GM18907 (cell line): ENCODE measurements around the gene KIAA1671.
A peak's percentile ranks its signal among the peaks of the same experiment; 100 is the strongest.

Experiments
- ATAC-seq: cut with Tn5 transposase; IDR thresholded peaks from one replicate; pipeline ENCODE4 v1.9.1; 2021; ENCODE audit warnings: mild to moderate bottlenecking, moderate library complexity; ENCODE audit not compliant: unreplicated experiment

Gene KIAA1671

DNA sequence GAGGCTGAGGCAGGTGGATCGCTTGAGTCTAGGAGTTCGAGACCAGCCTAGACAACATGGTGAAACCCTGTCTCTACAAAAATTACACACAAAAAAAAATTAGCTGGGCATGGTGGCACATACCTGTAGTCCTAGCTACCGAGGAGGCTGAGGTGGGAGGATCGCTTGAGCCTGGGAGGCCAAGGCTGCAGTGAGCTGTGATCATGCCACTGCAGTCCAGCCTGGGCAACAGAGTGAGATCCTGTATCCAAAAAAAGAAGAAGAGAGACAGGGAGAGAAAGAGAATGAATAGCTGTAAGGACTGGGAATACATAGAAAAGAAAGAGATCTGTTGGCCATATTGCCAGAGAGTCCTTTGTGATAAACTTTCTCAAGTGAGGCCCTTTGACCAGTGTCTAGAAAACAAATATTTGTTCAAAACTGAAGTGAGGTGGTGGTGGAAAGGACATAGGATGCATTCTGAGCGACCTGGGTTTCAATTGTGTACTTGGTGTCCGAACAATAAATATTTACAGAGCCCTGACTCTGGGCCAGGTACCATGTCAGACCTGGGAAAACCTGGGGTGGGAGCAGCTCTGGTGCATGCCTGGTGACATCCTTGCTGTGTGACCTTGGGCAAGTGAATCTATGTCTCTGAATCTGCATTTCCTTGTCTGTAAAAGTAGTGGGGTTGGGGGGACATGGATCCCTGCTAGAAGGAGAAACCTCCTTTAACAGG lies 157.5 kb downstream of the KIAA1671 start:
- no peak for ATAC-seq

- ATAC-seq = no peak
Observed at GRCh38 chr22:25110596-25110845, 158.0 kb downstream of the KIAA1671 start.

DNA sequence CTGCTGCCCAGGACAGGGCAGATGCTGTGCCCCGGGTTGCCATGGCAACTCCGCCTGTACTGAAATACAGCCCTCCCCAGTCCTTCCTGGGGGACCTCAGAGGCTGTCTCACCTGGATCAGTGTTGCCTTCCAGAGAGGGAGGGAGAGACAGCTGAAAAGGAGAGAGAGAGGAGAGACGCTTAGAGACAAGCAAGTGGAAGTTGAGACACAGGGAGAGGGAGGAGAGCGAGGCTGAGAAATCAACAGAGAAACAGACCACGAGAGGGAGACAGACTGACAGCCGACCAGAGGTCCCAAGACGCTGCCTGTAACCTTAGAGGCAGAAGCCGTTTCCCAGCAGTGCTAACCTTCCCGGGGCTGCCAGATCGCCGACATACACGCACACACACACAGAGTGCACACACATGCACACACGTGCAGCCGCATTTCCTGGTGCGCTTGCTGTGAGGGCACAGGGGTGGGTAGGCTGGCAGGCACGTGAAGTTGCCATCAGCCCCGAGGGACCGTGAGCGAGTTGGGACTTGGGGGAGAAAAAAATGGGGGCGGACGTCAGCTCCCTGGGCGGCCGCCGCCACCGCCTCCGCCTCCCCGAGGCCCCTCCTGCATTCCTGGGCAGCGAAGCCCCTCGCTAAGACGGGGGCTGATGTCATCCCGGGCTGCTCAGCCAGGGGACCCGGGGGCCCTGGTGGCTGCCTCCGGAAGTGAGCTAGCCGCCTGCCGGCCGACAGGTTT lies 158.5 kb downstream of the KIAA1671 start:
- ATAC-seq = peak; percentile 74

- ATAC-seq = peak; percentile 9
Observed at GRCh38 chr22:25111579-25112517, 159.3 kb downstream of the KIAA1671 start.

DNA sequence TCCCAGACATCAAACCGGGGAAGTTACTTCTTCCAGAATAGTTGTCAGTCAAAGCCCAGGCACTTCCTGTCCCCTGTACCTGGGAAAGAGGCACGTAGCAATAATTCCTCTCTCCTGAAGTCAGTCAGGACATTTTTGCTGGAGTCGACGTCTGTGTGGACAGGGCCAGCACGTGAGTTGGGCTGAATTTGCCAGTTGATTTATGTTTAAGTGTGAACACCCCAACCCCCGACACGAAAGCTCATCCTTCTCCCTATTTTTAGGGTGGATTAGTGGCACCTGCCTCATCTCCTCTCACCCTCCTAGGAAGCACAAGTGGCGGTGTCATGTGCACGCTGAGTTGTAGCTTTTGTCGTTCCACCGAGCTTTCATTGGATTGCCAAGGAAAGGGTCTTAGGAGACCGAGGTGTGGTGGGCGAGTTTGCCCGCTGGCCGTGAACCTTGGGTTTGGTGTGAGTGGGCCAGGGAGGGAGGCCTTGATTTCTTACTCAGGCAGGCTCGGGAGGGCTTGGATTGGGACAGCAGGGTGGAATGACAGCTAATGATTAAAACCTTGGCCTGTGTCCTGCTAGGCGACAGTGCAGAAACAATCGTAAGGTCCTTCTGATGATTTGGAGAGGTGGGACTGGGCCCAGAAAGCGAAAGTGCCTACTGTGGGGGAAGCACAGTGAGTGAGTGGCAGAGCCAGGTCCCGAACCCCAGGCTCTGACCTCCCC lies 160.2 kb downstream of the KIAA1671 start:
- ATAC-seq = no peak

DNA sequence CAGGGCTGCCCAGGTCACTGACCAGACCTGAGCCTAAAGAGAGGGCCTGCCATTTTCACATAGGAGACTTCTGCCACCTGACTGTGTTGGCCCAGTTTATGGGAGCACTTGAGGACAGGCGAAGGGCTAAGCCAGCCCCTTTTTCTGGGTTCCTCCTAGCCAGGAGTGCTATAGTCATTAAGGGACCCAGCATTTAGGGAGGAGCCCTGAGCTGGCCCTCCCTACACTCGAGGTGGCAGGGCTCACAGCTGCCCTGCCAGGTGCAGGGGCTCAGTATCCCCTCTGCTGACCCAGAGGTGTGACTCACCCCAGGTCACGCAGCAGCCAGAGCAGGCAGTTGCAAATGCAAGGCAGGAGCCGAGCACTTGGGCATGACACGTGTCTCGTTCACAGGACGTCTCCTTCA lies 160.8 kb downstream of the KIAA1671 start:
- no peak for ATAC-seq

- no peak for ATAC-seq
Observed at GRCh38 chr22:25114369-25115362, 162.2 kb downstream of the KIAA1671 start.

DNA sequence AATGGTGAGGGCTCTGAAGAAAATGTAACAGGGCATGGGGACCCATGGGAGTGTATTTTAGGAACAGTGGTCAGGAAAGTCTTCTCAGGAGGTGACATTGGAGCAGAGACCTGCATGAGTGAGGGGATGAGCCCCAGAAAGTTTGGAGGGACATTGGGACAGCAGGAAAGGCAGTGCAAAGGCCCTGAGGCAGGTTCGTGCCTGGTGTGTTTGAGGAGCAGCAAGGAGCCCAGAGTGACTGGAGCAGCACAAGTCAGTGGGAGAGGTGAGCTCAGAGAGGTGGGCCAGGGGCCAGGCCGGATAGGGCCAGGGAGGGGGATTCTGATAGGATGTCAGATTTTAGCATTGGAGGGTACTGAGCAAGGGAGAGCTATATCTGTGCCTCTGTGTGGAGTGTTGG lies 167.1 kb downstream of the KIAA1671 start:
- no peak for ATAC-seq

- ATAC-seq = no peak
Observed at GRCh38 chr22:25120093-25120561, 167.6 kb downstream of the KIAA1671 start.

GRCh38 chr22:25120761-25121212 lies 168.3 kb downstream of the KIAA1671 start:
- ATAC-seq = no peak

DNA sequence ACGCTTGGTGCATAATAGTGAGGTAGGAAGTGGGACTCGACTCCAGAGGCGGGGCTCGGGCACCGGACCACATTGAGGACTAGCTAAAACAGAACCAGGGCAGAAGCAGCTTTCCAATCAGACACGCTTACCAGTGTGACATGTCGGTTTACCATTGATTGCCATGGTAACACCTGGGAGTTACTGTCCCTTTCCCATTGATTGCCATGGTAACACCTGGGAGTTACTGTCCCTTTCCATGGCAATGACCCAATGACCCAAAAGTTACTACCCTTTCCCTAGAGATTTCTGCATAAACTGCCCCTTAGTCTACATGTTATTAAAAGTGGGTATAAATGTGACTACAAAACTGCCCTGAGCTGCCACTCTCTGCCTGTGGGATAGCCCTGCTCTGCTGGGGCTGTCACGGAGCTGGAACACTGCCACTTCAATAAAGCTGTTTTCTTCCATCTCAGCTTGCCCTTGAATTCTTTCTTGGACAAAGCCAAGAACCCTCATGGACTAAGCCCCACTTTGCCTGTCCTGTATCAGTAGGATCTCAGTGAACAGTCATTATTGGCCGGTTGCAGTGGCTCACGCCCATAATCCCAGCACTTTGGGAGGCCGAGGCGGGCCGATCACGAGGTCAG lies 169.7 kb downstream of the KIAA1671 start:
- ATAC-seq = no peak

DNA sequence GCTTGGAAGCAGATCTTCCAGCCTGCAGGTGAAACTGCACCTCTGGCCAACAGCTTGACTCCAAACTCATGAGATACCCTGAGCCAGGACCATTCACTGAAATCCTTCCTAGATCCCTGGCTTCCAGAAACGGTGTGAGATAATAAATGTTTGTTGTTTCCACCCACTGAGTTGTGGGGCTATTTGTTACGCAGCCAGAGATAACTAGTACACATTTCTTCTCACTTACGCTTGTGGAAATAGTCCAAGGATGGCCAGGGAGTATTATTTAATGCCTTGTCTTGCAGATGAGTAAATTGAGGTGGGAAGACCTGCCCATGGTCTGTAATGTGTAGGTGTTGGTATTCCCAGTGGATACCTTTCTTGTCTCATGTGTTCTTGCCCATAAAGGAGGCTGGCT lies 171.2 kb downstream of the KIAA1671 start:
- ATAC-seq = no peak

DNA sequence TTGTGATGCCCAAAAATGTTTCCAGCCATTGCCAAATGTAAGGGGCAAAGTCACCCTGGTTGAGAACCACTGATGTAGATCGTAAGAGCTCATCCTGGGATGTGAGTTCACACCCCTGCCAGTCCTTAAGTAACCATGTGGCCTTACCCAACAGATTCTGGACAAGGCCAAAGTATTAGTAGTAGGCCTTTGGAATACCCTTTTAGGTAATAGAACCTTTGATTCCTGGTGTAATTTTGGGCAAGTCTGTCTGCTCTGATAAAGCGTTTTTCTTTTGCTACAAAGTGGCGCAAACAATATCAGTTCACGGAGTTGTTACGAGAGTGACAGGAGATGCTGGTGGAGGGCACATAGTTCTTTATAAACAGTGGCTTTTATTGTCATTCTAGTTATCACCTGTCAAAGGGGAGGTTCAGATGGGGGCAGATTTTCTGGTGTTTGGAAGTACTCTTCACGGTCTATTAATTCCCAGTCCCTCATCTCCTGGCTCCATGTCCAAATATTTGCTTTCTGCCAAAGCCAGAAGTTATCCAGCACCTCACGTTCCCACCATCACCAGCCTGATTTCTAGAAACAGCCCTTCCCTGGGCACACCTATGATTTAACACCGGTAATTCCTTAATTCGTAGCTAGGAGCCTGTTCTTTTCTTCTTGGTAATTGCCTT lies 173.3 kb downstream of the KIAA1671 start:
- no peak for ATAC-seq

GRCh38 chr22:25126510-25126909 lies 174.0 kb downstream of the KIAA1671 start:
- ATAC-seq = no peak

DNA sequence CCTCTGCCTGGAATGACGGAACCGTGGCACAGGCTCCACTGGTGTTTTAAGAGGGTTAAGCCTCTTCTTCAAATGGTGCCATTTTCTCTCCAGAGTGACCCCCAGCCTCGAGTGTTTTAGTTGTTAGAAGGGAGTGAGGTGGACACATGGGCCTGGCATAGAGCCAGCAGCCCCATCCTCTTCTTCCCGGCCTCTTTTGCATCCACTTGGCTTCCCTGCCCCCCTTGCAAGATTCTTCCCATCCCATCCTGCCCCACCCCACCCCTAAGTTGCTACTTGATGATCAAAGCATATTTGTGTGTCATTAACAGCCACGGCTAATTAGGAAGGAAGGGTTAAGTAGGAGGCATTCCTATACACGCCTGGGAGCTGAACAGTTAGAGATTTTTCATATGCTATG lies 174.8 kb downstream of the KIAA1671 start:
- ATAC-seq = no peak

DNA sequence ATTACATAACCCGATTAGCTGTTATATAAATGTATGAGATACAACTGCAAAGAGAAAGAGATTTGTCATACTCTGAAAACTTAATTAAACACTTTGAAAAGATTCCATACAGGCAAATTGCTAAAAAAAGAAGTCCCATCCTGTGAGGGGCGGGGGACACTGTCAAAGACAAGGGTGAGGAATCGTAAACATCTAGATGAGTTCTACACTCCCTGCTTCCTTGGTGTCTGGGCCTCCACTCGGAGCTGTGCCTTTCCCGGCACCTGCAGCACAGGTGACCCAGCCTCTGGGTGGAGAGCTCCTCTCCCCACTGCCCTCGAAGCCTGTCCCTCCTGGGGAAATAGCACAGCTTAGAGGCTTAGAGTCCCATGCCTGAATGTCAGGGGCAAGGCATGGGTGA lies 177.9 kb downstream of the KIAA1671 start:
- no peak for ATAC-seq

DNA sequence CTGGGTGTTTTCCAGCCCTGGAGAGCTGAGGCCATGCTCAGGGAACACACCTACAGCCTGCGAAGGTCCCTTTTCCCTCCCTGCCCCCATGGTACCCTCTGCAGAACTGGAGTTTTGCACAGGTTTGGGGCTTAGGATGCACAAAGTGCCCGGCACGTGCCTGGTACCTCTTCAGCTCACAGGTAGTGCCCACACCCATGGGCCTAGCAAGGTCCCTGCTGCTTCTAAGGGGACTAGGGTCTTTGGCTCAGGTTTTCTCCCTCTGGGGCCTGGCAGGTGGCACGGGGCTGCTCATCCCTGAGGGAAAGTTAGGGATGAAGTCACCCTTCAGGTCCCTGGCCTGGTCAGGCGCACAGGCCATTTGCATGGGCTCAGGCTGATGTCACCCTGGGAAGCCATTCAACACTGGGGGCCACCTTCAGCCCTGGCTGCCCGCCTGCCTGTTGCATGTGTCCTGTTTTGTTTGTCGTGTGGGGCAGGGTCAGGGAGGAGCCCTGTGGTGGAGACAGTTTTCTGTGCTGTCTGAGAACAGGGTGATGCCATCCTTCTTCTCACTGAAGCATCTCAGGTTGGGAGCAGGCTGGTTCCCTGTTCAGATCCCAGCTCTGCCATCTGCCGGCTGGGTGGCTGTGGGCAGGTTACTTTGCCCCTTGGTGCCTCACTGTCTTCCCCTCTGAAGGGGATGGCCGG lies 178.8 kb downstream of the KIAA1671 start:
- ATAC-seq = no peak

DNA sequence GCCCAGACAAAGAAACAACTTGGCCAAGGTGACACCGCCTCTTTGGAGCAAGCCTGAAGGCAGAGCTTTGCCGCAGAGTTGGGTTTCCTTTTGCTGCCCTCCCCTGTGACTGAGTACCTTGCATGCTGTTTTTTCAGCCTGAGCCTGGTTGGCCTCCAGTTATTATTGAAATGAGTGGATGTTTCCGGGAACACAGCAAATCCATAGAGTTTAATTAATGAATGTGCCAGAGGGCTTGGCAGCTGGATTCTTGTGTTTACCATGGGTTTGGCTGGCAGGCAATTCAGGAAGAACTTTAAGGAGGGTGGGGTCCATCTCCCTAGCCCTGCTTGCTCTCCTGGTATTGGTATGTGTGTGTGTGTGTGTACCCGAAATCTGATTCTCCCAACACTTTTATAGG lies 181.5 kb downstream of the KIAA1671 start:
- no peak for ATAC-seq
